ENCODE data around the gene POLL. TPM values are rescaled to one million over a fixed set of nuclear protein-coding genes. Genes with fewer than 3 reads are reported as not detected.
A peak's percentile ranks its signal among the peaks of the same experiment; 100 is the strongest.
"Not testable (repeated sequence)": the region's sequence is repeated elsewhere in the genome, so short reads cannot be mapped to it uniquely, and the experiment has no call there.

The POLL gene
- total RNA-seq, 1 experiment from 2014 or later, result 32.0 TPM

GRCh38 chr10:101611096-101611905, 23.2 kb upstream of the POLL start:
- no peak for DNase-seq (ENCODE audit: low spot score)

GRCh38 chr10:101609481-101609880, 21.4 kb upstream of the POLL start:
- no peak for DNase-seq (ENCODE audit: low spot score)

DNA sequence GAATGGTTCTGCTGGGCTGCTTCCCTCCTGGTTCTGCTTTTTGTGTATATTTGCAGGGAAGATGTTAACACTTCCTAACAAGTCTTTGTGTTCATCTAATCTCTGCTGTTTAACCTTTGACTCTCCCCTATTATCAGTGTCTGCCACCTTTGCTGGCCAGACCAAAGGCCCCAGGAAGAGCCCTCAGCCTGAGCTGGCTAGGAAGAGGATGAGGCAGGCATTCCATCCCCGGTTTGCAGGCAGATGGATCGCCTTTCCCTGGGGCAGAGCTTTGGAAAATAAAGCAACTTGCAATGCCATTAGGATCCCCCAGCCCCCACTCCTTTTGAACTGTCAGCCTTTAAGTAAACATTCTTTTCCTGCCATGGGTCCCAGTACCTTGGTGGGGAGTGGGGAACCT, 19.1 kb upstream of the POLL start:
- no peak for DNase-seq (ENCODE audit: low spot score)

GRCh38 chr10:101602761-101603398, 14.8 kb upstream of the POLL start:
- DNase-seq (ENCODE audit: low spot score), result peak; percentile 86

DNA sequence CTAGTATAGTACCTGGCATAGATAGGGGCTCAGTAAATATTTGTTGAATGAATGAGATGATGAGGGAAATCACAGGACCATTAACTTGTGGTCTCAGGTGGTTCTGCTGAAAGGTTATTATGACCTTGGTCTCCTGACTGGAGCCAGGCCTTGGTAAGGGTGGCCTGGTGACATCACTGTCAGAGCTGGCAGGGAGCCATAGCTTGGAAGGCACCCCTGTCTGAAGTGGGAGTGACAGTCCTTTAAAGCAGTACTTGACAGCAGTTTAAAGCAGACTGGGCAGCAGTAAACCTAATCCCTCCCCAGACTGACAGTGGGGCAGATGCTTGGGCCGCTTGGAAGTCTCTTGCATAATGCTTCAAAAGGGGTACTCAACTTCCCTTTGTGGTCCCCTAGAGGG, 13.5 kb upstream of the POLL start:
- no peak for DNase-seq (ENCODE audit: low spot score)

- DNase-seq (ENCODE audit: low spot score), result no peak
Observed at GRCh38 chr10:101597091-101597900, 9.2 kb upstream of the POLL start.

- DNase-seq (ENCODE audit: low spot score), result no peak
Observed at GRCh38 chr10:101595591-101596433, 7.8 kb upstream of the POLL start.

DNA sequence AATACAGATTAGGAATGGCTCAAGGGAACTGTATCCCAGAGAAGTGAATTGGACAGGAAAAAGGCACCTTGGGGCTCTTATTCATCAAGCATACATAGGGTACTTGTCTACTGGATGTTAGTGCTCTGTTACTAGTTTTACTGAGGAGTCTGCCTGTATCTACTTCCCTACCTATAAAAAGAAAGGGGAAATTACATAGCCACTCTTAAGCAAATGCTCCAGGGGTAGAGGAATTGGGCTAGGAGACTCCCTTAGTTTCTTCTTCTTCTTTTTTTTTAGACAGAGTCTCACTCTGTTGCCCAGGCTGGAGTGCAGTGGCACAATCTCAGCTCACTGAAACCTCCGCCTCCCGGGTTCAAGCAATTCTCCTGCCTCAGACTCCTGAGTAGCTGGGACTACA, 5.3 kb upstream of the POLL start:
- not testable (repeated sequence) for DNase-seq (ENCODE audit: low spot score)

- DNase-seq (ENCODE audit: low spot score), result peak; percentile 45
Observed at GRCh38 chr10:101588879-101589278, 822 bp upstream of the POLL start.

DNA sequence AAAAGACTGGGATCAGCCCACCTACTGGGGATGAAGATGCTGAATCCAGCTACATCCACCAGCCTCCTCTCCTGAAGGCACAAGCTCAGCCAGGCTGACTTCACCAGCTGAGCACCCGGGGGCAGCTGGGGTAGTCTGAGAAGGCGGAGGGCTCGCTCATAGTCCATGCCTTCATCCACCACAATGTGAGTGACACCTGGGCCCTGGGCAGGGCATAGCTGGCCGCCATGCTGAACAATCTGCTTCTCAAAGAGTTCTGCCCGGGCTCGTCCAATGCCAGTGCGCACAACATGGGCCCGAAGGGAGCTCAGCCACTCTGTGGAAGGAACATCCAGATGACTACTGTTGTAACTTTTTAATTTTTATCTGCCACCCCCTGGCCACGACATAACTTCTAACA, 2.2 kb downstream of the POLL start:
- DNase-seq (ENCODE audit: low spot score), result no peak

DNA sequence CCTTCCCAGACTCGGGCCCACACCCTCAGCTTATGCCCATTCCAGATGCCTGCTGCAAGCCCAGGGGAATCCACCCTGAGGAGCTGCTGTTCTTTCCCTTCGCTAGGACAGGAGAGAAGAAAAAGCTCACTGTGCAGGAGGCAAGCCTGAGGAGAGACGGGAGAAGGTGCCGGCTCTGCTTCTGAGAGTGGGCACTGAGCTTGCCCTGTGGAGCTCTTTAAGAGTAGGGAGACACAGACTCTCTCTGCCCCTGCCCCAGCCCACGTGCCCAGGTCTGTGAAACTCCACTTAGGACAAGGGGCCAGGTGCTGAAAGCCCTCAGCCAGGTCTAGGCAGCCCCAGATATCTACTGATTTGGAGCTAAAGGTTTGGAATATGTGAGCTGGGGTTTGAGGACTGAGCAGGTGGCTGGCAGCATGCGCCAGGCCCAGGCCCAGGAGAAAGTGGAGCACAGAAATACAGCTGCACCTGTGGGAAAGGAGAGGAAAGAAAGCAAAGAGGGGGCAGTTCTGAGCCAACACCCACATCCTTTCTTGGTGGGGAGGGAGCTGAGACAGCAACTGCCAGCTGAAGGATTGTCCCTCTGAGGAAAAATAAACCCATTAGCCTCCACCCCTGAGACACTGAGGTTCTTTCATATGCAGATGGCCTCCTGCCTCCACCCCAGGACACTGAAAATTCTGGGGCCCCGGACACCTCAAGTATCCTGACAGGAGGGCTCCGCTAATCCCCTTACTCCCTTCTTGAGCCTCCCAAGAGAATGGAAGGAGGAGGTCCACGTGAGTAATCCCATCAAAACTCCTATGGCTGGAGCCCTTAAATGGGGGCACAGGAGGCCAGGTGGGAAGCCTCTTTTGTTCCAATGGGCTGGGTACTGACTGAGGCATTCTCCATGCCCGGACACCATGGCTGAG, 7.3 kb downstream of the POLL start:
- DNase-seq (ENCODE audit: low spot score), result no peak

- no peak for DNase-seq (ENCODE audit: low spot score)
Observed at GRCh38 chr10:101579516-101579870, 8.6 kb downstream of the POLL start.

DNA sequence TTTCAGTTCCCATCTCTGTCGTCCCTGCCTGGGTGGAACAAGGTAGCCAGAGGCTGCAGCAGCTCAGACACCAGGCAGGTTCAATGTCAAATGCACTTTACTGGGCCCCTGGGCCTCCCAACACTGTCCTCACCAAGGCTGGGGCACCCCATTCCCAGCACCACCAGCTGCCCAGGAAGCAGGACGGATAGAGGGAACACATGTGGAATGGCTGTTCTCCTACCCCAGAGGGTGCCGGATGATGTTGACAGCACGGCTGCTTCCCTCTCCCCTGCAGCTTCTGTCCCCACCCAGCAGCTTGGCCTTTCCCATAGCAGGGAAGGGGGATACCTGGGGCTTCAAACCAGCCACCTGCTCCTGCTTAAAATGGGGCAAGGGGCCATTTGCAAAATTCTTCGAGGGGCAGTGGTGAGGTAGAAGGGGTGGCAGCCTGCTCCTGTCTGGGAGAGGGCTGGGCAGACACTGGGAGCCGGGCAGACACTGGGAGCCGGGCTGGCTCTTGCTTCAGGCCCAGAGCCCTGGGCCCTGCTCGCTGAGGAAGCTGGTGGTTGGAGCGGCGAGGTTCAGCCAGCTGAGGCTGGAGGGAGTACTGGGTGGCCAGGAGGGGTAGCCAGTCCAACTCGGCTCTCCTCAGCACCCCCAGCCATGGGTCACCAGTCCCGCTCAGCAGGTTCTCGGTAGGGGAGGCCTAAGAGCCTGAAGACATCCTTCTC, 9.1 kb downstream of the POLL start:
- DNase-seq (ENCODE audit: low spot score), result no peak

GRCh38 chr10:101578192-101578591, 9.9 kb downstream of the POLL start:
- DNase-seq (ENCODE audit: low spot score), result no peak

DNA sequence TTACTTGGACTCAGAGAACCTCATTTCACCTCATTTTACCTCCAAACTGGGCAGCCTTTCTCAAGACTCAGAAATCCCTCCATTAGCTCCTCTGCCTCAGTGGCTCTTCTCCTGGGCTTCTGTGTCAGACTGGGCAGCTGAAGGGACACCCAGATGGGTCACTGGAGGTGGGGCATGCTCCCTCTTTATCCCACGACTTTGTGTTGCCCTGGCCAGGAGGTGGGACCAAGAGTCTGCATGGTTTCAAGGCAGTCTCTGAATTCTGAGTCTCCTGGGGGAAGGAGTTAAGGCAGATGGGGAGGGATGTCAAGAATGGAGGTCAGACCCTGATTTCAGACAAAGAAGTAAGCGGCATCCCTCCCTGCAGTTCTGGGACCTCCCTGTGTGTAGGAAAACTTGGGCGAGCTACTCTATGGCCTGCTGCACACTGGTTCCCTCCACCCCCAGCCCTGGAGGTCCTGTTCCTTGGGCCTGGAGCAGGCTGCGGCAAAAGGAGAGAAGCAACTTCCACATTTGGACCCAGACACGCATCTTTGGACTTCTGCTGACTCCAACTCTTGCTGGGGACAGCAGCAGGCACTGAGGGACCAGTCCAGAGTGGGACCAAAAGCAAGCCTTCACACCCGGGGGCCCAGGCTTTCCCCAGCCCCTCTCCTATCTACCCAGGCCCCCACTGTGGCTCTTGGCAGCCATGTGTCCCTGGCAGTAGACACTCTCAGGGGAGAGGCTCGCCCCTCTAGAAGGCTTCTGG, 10.8 kb downstream of the POLL start:
- DNase-seq (ENCODE audit: low spot score), result no peak

- DNase-seq (ENCODE audit: low spot score), result no peak
Observed at GRCh38 chr10:101576211-101576863, 11.7 kb downstream of the POLL start.

- no peak for DNase-seq (ENCODE audit: low spot score)
Observed at GRCh38 chr10:101575580-101576210, 12.4 kb downstream of the POLL start.

DNA sequence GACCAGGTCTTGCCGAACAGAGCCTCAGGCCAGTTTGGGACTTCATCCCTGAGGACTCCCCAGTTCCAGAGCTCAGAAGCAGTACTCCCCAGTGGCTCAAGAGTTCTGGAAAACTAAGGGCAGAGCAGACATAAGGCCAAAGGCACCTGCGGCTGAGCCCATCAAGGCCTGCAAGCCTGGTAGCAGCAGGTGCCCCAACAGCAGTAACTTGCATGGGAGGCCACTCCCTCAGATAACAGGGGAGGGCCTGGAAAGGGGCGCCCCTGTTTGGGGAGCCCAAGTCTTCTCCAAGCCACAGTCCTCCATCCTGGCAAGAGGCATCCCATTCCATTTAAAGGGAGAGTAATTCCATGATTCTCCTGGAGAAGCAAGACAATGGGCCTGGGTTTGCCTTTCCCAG, 13.0 kb downstream of the POLL start:
- no peak for DNase-seq (ENCODE audit: low spot score)
